ENCODE data around the gene ACOX1.
A peak's percentile ranks its signal among the peaks of the same experiment; 100 is the strongest.

Gene ACOX1

GRCh38 chr17:76007131-76007849 is 28.3 kb upstream of the ACOX1 start:
- no peak overlapping the region for H3K27ac Mint-ChIP-seq
- no peak for TF ChIP-seq CTCF (IDR thresholded peaks at IDR 0.05)
- peaks cover 8% of the 10 kb centered on the region for H3K36me3 Mint-ChIP-seq (ENCODE audit: low read depth)
- no peaks in the 10 kb centered on the region for H3K27me3 Mint-ChIP-seq (ENCODE audit: low read depth, poor library complexity)
- H3K4me3 Mint-ChIP-seq: no peak overlapping the region
- no peaks in the 10 kb centered on the region for H3K9me3 Mint-ChIP-seq
- DNase-seq: no peak
- H3K4me1 Mint-ChIP-seq: peaks cover 16% of the 10 kb centered on the region

GRCh38 chr17:76005263-76006149 is 26.5 kb upstream of the ACOX1 start:
- Mint-ChIP-seq H3K27ac (peak overlapping the region; percentile 12), H3K9me3 (no peaks in the 10 kb centered on the region), H3K4me1 (peaks cover 16% of the 10 kb centered on the region), H3K36me3 (ENCODE audit: low read depth) (peaks cover 8% of the 10 kb centered on the region), H3K4me3 (no peak overlapping the region), H3K27me3 (ENCODE audit: low read depth, poor library complexity) (no peaks in the 10 kb centered on the region)
- peak; percentile 72 for TF ChIP-seq CTCF (IDR thresholded peaks at IDR 0.05)
- DNase-seq: peak; percentile 86

- Mint-ChIP-seq H3K27ac (no peak overlapping the region), H3K4me1 (peaks cover 19% of the 10 kb centered on the region), H3K9me3 (no peaks in the 10 kb centered on the region), H3K4me3 (no peak overlapping the region), H3K36me3 (ENCODE audit: low read depth) (peaks cover 8% of the 10 kb centered on the region), H3K27me3 (ENCODE audit: low read depth, poor library complexity) (no peaks in the 10 kb centered on the region)
- DNase-seq: no peak
- TF ChIP-seq CTCF (IDR thresholded peaks at IDR 0.05): no peak
Observed at GRCh38 chr17:76004750-76005262, 25.8 kb upstream of the ACOX1 start.

- no peaks in the 10 kb centered on the region for H3K9me3 Mint-ChIP-seq
- TF ChIP-seq CTCF (IDR thresholded peaks at IDR 0.05): no peak
- DNase-seq: no peak
- H3K27ac Mint-ChIP-seq: no peak overlapping the region
- H3K27me3 Mint-ChIP-seq (ENCODE audit: low read depth, poor library complexity): no peaks in the 10 kb centered on the region
- H3K4me3 Mint-ChIP-seq: no peak overlapping the region
- H3K36me3 Mint-ChIP-seq (ENCODE audit: low read depth): peaks cover 4% of the 10 kb centered on the region
- H3K4me1 Mint-ChIP-seq: peaks cover 16% of the 10 kb centered on the region
Observed at GRCh38 chr17:76003915-76004314, 24.9 kb upstream of the ACOX1 start.

GRCh38 chr17:76002100-76002499 is 23.1 kb upstream of the ACOX1 start:
- H3K36me3 Mint-ChIP-seq (ENCODE audit: low read depth): peaks cover 8% of the 10 kb centered on the region
- no peaks in the 10 kb centered on the region for H3K27me3 Mint-ChIP-seq (ENCODE audit: low read depth, poor library complexity)
- H3K4me3 Mint-ChIP-seq: no peak overlapping the region
- H3K4me1 Mint-ChIP-seq: peaks cover 30% of the 10 kb centered on the region
- no peak for TF ChIP-seq CTCF (IDR thresholded peaks at IDR 0.05)
- H3K9me3 Mint-ChIP-seq: no peaks in the 10 kb centered on the region
- no peak for DNase-seq
- H3K27ac Mint-ChIP-seq: no peak overlapping the region
